Kidney tubule cell (primary cell): ENCODE data around the gene KRT5.

ENCODE experiments used
- DNase-seq: peaks from one replicate; pipeline ENCODE4 v3.0.0-alpha.2; 2018; ENCODE audit warnings: low spot score

KRT5 gene

DNA sequence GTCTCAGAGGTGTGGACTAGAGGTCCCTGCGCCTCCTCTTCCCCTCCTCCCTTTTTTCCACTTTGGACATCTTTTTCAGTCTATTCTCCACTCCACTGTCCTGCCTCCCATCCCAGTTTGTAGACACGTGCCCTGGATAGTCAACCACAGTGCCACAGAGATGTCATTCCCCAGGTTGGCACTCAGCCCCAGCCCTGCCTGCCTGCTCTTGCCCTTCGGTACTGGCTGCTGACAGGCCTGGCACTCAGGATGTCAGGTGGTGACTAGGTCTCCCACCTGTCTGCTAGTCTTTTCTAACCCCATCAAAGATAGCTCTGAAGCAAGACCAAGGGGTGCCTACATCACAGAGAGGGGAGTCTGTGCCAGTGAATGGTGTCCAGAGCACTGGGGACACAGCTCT lies 16.9 kb upstream of the KRT5 start:
- DNase-seq: no peak

DNA sequence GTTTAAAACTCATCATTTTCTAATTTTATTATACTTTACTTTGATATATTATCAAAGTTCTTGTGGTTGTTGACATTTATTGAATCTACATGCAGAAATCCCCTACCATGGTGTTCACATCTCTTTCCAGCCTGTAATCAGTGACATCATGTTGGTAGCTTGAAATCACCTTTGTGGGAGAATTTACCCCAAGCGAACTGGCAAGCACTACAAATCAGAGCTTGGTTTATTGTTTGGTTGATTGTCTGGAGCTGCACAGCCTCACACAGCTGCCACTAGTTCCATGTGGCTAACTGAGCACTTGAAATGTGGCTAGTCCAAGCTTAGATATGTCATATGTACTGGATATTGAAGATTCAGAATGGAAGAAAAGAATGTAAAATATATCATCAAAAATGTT lies 15.4 kb upstream of the KRT5 start:
- no peak for DNase-seq

DNA sequence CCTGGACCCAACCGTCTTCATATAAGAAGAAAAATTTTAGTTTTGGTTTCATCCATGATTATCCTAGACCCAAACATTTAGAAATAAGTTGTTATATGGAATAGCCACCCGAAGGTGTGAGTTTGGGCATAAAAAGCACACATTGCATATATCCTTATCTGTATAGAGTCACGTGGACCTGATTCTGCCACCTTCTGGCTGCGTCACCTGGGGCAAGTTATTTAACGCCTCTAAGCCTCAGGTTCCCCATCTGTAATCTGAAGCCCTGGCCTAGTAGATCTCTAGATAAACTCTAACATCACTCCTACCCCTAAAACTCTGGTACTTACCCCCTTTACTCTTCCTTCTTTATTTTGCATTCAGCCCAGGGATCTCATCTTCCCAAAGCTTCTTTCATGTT lies 14.3 kb upstream of the KRT5 start:
- peak; percentile 20 for DNase-seq

DNA sequence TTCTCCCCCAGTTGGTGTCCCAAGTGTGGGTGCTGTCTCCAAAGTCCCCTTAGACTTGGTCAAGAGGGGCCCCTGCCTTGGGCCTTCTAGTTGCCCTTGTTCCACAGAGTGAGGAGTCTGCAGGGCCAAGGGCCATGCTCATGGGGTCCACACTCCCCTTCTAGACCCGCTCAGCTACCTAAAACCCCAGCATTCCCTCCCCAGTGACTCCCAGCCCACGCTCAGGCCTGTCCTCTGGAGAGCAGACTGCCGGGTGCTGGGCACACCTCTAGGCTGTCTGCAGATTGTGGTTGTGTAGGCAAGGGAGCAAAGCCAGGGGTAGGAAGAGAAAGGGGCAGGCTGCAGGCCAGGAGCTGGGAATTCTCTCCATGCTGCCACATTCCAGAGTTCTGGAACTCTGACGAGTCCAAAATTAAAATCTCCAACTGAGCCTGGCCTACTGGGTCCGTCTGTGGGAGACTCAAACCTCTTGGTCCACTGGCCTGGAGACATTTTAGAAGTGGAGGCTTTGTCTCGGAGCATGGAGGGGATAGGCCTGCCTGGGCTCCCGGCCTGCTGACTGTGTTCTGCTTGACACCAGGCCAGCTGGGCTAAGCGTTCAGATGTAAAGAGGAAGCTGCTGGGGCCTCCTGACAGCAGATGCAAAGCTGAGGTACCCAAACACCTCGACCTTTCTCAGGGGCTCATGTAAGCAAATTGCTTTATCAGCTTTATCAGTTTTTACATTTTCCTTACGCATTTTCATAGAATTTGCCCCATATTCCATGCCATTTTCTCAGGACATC lies 13.7 kb upstream of the KRT5 start:
- DNase-seq: no peak

DNA sequence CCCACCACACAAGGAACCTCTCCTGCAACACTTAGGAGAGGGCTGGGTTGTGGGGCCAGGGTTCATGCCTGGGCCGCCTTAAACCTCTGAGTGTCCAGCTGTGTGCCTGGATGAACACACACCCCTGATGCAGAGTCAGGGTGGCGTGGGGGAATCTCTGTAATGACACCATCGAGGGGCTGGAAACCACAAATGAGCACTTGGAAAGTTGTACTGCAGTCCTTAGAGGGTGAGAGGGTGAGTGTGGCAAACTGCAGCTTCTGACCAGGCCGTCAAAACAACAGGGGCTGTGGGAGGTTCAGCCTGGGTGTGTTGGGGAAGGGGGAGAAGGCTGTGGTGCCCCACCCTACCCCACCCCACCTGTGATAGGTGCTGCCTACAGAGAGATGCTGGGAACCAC lies 12.4 kb upstream of the KRT5 start:
- no peak for DNase-seq

DNA sequence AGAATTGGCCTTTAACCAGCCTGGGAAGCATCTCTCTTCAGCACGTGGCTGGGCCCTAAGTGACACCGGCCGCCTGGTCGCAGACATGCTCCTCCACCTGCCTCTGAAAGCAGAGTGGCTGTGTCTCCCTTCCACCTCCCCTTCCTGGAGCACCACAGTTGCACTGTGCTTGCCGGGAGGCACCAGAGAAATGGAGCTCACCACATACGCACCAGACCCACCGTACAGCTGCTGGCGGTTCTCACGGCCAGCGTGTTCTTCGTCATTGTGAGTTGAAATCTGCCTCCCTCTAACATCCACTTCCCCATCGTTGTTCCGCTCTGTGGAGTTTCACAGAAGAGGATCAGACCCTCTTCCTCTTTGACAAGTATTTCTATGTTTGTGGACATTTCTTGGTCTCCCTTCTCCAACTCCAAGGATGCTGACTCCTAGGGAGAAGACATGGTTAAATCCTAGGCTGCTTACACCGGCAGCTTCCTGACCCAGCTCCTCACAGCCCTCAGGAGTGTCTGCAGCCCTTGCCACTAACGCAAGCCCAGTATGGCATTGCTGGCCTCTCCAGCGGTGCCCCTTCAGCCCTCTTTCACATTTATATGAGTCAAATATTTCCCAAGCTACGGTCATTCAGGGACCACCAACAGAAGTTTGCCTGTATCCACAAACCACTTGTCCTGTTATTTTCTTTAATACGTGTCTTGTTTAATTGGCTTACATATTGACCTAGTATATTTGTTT lies 11.5 kb upstream of the KRT5 start:
- no peak for DNase-seq

DNA sequence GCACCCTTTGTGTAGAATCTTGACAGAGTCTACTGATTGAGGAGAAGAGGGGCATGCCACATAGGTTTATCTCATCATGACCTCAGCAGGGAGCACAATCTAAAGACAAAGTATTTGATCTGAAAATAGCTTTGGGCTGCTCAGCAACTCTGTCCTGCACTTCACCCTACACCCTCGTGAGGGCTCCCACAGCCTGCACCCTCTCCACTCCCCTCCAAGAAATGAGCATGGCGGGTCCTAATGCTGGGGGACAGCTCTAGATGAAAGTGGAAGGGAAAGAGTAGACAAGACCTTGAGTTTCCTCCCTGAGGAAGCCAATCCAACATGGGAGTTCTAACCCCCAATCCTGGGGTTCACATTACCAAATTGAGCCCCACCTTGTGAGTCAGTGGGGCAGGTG lies 10.7 kb upstream of the KRT5 start:
- DNase-seq: no peak

DNA sequence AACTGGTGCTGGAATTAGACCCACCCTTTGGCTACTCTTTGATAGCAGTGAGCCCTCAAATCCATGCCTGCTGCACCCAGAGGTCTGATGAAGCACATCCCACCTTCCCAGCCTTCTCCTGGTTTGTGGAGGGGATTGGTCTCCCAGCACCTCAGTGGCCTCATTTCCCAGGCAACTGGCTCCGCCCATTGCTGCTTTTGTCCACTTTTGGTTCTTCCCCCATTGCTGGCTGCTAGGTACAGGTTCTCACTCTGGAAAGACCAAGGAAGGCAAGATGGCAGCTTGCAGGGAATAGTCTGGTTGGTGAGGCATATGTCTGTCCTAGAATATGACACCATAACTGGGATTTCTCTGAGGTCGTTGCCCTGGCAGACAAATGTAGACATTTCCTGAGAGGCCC lies 10.2 kb upstream of the KRT5 start:
- no peak for DNase-seq

DNA sequence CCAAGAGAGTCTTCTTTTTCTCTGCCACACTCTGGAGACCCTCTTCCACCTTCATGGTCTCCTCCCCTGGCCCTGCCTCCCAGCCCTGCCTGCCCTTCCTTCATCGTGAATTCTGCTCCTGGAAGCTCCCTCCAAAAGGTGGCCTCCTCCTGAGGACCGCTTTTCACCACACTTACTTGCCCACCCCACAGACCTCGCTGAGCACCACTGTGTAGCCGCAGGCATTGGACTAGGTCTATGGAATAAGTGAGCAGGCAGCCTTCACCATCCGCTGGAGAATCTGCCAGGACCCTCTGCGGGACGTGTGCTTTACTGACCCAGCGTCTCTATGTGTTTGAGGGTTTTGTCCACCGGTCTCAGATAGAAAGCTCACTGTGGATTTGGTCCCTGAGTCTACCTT lies 9.7 kb upstream of the KRT5 start:
- no peak for DNase-seq

DNA sequence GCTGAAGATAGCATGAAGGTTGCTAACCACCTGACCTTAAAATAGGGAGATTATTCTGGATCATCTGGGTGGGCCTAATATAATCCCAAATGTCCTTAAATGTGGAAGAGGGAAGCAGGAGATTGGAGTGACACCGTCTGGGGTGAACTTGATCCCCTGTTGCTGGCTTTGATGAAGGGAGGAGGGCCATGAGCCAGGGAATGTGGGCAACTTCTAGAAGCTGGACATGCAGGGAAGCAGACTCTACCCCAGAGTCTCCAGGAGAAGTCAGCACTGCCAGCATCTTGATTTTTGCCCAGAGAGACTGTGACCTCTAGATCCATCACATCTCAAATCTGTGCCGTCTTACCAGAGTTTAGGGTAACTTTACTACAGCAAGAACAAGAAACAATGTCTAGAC lies 9.2 kb upstream of the KRT5 start:
- no peak for DNase-seq

DNA sequence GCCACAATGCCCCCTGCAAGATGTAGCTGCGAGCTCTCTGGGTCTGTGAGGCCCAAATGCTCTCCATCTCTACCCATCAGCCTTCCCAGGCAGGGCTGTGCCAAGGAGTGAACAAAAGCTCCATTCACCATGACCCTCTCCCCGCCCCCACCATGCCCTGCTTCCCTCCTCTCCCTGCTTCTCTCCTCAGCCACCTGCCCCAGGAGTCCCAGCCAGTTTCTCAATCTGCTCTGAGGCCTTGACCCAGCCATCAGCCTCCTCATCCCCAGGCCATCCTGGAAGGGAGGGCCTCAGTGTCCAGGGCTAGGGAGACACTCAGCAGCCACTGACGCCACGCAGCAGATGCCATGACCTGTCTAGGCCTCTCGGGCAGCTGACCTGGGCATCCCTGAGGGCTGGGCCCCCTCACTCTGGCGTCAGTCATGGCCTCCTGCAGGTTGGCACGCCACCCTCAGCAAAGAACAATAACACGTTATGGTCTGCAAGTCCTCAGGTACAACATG lies 8.5 kb upstream of the KRT5 start:
- DNase-seq: no peak

DNA sequence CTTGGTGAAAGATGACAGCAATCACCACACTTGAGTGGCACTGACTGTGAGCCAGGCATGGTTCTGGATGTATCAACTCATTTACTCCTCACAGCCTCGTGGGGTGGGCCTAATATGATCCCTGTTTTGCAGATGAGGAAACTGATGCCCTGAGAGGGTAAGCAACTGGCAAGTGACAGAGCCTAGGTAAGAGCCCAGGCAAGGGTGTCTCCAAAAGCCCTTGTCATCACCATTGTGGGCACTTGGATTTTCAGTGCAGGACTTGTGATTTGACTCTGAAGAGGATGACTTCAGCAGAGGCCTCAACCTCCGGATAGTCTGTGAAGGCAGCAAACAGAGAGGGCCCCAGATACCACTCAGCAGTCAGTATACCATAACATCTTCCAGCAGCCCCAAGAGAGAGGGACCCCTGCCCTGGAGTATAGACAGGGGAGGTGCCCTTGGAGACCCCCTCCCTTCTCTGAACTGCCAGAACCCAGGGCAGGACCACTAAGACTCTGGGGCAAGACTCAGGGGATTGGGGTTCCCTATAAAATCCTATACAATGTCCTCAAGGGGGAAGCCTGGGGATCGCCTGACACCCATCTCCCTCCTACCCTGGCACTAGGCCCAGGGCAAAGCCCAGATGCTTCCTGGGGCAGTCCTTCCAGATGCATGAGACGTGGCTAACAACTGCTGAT lies 7.1 kb upstream of the KRT5 start:
- no peak for DNase-seq

DNA sequence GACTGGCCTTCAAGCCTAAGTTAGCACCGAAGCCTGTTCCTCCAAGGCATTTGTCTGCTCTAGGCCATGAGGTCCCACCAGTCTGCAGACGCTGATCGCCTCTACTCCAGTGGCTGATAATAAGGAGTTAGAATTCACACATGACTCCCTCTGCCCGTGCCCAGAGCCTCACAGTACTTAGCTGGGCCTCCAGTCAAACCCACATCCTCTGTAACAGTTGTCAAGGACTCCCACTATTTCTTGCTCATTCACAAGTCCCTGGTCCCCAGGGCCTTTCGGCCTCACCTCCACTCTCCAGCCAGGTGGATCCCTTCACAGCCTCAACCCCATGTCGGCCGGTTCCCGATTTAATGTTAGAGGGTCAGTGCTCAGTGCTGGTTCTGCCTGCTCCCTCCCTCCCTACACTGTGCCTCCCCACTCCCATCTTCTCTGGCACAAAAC lies 6.3 kb upstream of the KRT5 start:
- no peak for DNase-seq

DNA sequence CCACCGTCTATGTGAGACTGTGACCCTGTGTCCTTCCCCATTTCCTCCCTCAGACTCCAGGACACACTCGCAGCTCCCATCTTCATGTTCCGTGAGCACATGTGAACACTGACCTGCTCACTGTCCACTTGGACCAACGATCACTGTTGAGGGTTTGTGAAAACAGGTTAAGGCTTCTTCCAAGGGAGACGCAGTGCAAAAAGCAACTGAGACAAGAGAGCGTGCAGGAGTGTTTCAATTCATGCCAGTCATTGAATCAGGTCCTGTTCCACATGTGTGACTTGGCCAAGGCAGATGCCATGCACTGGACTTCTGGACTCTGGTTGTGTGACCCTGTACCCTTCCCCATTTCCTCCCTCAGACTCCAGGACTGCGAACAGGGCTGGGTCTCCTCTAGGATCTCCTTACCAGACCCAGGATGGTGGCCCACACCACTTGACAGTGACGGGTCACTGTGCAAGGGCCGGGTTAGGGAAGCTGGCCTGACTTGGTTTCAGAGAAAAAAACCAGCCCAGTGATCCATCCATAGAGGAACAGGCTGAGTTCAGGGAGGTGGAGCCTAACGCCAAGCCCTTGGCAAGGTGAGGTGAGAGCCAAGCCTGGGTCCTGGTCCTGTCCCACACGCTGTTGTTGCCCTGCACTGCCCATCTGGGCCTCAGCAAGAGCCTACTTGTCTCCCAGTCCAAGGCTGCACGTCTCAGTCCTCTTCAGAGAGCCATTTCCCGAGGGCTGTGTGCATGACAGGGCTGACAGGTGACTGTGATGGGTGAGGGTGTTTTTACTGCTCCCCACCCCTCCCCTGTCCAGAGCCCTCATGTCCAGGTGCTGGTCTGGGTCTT lies 5.7 kb upstream of the KRT5 start:
- DNase-seq: no peak

DNA sequence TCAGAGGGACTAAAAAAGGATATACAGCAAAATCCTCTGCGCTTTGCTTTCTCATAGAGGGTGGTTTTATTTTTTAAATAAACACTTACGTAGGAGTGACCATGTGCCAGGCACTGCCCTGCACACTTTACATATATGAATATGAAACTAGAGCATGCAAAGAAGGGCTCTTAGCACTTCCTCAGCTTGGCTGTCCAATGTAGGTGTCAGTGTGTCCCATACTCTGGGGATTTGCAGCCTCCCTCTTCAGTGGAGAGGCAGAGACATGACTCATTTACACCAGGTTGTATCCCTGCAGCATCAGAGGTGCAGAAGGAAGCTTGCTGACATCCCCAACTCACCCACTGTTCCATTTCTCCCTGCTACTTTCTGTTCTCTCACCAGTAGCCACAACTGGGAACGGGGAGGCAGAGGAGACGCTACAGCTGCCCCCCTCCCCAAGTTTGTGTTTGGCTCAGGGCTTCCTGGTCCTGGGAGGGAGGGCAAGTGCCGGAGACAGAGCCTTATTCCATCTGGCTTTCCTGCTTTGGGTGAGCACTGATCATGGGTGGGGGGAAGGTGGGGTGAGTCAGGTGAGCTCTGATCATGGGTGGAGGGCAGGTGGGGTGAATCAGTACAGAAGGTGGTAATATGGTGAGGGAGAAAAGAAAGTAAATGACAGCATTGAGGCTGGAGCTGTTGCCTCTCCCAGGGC lies 4.9 kb upstream of the KRT5 start:
- DNase-seq: peak; percentile 11

DNA sequence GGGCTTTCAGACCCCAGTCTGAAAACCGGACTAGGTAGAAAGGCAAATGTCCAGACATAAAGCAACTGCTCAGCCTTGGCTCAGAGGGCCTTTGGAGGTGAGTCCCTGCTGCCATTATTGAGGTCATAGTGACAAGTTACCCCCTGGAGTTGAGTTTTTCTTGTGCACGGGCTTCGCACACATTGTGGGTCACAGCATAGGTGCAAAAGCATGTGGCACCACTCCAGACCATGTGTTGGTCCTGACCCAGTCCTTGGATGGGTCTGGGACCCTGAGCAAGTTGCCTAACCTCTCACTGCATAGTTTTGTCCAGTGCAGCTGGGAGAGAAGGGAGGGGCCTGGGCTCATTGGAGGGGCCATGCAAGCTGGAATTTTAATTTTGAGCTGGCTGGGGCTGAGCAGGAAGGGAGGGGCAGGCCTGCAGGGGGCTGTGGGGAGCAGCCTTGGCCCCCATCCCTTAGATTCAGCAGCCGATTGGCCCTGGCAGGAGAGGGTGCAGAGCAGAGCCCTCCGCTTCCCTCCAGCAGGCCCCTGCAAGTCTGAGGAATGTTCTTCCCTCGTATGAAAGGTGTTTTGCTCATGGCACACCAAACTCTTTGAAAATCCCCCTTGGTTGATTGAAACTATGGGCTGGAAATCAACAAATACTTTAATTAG lies 4.2 kb upstream of the KRT5 start:
- DNase-seq: no peak

DNA sequence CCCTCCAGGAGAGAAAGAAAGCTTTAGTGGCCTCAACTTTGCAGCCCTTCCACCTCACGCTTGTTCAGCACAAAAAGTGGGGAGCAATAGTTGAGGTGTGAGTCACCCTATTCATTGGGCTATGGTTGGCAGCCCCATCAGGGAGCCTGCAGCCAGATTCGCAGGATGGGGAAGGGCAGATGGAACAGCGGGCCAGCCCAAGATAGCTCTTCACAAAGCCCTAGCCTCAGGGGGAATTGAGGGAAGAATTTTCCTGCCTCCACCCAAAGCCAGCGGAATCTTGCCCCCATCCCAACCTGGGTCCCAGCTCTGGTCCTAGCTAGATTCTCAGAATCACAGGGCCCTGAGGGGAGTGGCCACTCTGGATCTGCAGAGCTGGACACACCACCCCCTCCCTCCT lies 3.6 kb upstream of the KRT5 start:
- DNase-seq: no peak

DNA sequence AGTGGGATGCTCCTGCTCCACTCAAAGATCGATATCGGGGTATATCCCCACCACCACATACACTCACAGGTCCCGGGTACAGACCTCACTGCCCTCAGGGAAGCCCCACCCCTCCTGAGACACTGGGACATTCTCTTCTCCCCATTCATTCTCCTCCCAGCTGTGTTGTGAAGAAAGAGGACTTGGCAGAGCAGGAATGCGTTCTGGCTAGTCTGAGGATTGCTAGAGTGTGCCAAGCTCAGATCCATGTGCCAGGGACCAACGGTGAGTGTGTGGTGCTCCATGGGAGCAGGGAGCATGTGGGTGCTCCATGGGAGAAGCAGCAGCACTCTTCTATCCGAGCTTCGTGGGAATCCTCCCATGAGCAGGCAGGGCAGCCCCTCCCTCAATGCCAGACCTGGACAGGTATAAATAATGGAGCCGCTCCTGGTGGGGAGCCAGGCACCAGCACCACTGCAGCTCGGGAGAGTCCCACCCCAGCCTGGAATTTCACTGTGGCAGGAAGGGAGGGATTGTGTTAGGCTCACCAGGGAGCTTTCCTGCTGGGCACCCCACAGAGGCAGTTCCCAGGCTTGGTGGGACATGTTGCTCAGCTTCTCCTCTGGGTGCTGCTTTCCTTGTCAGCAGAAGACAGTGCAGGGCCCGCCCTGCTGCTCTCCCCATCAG lies 2.3 kb upstream of the KRT5 start:
- DNase-seq: no peak

DNA sequence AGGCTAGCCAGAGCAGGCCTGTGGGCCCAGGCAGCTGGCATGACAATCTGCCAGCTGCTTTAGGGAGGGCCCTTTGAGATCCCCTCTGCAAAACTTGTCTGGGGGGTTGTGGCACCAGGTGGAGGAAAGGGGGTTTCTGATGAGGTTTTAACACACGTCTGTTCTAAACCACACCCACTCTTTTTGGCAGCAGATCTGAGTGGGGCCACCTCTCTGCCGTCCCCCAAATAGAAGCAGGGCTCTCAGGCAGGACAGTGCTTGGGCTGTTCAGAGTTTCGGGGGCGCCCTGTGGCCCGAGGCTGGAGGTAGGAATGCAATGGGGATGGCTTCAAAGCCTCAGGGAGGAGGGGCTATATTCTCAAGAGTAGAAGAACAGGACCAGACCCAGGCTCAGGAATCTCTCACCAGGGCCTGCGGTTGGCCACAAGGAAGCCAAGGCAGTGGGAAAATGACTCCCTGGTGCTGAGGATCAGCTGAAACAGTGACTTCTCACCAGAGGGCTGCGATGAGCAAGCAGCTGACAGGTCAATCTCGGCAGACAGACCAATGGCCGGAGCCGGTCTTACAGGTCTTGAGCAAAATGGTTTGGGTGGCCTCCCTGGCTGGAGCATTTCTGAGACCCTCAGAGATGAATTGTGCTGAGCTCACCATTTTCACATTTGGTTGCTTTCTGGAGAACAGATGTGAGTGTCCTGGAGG lies 1.5 kb upstream of the KRT5 start:
- DNase-seq: no peak

DNA sequence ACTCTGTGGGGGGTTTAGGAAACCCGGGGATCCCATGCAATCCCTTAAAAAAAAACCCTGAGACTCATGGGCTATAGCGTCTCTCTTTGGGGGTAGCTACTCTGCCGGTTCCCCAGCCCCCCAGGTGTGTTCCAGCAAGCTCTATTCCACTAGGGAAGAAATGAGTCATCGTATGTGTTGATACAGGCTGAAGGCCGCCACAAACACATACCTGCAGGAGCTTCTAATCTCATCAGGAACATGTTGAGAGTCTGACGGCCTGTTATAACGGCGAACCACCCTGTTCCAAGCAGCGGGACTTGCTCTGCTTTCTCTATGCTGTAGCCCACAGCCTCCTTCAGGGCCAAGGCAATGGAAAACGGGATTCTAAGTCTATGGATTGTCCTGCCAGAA lies 977 bp upstream of the KRT5 start:
- DNase-seq: no peak
